Vein endothelial cell (primary cell): Measurements from ENCODE around the gene RBBP5. TPM values are rescaled to one million over a fixed set of nuclear protein-coding genes. Genes with fewer than 3 reads are reported as not detected.

Experiments
- total RNA-seq: library from RNA; depleted of rRNA; stranded (reverse); fragments of >200 nt; gene quantifications from 2 replicates; pipeline ENCODE4 v1.2.3, GENCODE V29; 2012

The RBBP5 gene, protein sequence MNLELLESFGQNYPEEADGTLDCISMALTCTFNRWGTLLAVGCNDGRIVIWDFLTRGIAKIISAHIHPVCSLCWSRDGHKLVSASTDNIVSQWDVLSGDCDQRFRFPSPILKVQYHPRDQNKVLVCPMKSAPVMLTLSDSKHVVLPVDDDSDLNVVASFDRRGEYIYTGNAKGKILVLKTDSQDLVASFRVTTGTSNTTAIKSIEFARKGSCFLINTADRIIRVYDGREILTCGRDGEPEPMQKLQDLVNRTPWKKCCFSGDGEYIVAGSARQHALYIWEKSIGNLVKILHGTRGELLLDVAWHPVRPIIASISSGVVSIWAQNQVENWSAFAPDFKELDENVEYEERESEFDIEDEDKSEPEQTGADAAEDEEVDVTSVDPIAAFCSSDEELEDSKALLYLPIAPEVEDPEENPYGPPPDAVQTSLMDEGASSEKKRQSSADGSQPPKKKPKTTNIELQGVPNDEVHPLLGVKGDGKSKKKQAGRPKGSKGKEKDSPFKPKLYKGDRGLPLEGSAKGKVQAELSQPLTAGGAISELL
- total RNA-seq = 16.7 and 19.8 TPM in 2 replicates

GRCh38 chr1:205121660-205122488 is at the start of gene RBBP5:
RBBP5 (minus strand) TSS chr1:205121978; CDS start chr1:205121873, 105 bp downstream.

GRCh38 chr1:205084360-205084759 is 37.4 kb downstream of the RBBP5 start, which contains the start of gene TMEM81:
TMEM81 (minus strand) TSS chr1:205084460; CDS start chr1:205084320, 140 bp downstream.

GRCh38 chr1:205042911-205043806 is 78.6 kb downstream of the RBBP5 start, which contains the start of gene CNTN2:
CNTN2 (plus strand) TSS chr1:205043212; CDS start chr1:205053186, 9,974 bp downstream.

Other genes starting within 250 kb of the RBBP5 start
- not detected in 2 replicates for gene CNTN2, start 78.8 kb downstream of the RBBP5 start, total RNA-seq
- 0.67 and 1.3 TPM in 2 replicates for gene TMEM81, start 37.5 kb downstream of the RBBP5 start, total RNA-seq
- gene DSTYK, start 89.7 kb upstream of the RBBP5 start, total RNA-seq = 10.1 and 10.5 TPM in 2 replicates
- gene TMCC2, start 106.0 kb upstream of the RBBP5 start, total RNA-seq = 2.0 and 2.1 TPM in 2 replicates
- gene NUAK2, start 199.8 kb upstream of the RBBP5 start, total RNA-seq = 3.1 and 3.3 TPM in 2 replicates
- not detected in 2 replicates for gene KLHDC8A, start 234.9 kb upstream of the RBBP5 start, total RNA-seq